Fibroblast of mammary gland (primary cell): ENCODE data around the gene PRDX1.

Experiments
- DNase-seq: peaks from one replicate; pipeline ENCODE4 v3.0.0-alpha.2; 2010; ENCODE audit warnings: low read depth
- H3K4me3 ChIP-seq: 2 replicates; pipeline ENCODE4 v1.5.1; 2011; ENCODE audit warnings: low read depth, mild to moderate bottlenecking, low read length, moderate library complexity; ENCODE audit not compliant: control insufficient read depth
- CTCF ChIP-seq: conservative IDR thresholded peaks from 2 replicates; pipeline ENCODE4 v1.5.1; 2011; ENCODE audit warnings: low read depth, low read length, inconsistent platforms; ENCODE audit not compliant: control insufficient read depth, insufficient read depth

The PRDX1 gene

DNA sequence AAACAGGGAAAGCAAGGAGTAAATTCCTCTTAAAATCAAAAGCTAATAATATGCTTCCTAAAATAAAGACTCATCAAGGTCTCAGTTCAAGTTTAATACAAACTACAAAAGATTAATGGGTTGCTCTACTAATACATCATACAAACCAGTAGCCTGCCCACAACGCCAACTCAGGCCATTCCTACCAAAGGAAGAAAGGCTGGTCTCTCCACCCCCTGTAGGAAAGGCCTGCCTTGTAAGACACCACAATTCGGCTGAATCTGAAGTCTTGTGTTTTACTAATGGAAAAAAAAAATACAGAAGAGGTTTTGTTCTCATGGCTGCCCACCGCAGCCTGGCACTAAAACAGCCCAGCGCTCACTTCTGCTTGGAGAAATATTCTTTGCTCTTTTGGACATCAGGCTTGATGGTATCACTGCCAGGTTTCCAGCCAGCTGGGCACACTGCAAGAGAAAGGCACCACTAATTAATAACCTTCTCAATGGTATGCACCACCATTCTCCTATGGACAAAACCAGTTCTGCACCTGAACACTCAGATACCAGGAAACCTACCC, 10.6 kb downstream of the PRDX1 start:
- no peak for TF ChIP-seq CTCF
- DNase-seq: no peak
- H3K4me3 ChIP-seq: no peak overlapping the region

- H3K4me3 ChIP-seq: no peak overlapping the region
- DNase-seq: no peak
- no peak for TF ChIP-seq CTCF
Observed at GRCh38 chr1:45510036-45510971, 11.4 kb downstream of the PRDX1 start.

DNA sequence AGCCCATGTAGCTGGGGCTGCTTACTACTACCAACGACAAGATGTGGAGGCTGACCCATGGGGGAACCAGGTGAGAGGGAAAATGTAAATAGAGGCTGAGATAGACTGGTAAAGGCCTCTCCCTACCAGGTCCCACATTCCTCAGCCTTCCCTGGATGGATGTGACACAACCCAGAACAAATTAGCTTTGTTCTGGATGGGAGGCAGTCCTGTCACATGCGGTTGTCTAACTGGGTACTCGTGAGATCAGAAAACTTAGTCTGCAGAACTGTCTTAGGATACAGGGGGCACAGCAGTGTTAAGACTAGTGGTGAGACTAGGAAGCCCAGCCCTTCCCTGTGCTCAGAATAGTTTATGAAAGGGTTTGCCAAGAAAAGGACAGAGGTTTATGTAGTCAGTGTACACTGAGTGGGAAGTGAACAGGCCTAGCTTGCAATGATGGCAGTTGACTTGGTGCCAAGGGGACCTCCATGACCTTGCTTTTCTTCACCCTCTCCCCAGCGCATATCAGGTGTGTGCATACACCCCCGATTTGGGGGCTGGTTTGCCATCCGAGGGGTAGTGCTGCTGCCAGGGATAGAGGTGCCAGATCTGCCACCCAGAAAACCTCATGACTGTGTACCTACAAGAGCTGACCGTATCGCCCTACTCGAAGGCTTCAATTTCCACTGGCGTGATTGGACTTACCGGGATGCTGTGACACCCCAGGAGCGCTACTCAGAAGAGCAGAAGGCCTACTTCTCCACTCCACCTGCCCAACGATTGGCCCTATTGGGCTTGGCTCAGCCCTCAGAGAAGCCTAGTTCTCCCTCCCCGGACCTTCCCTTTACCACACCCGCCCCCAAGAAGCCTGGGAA, 13.2 kb downstream of the PRDX1 start:
- DNase-seq: peak; percentile 30
- peak; percentile 19 for TF ChIP-seq CTCF
- H3K4me3 ChIP-seq: no peak overlapping the region

- H3K4me3 ChIP-seq: no peak overlapping the region
- DNase-seq: no peak
- no peak for TF ChIP-seq CTCF
Observed at GRCh38 chr1:45507893-45508292, 13.8 kb downstream of the PRDX1 start.

DNA sequence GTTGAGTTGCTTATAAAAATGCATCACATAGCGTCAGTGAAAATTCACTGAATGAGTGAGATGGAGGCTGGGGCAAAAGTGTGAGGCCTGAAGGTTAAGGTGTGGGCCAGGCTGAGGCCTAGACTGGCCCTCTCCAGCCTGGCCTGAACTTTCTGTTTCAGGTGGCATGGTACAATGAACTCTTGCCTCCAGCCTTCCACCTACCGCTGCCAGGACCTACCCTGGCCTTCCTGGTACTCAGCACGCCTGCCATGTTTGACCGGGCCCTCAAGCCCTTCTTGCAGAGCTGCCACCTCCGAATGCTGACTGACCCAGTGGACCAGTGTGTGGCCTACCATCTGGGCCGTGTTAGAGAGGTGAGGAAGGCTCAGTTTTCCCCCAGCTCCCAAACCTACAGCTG, 14.5 kb downstream of the PRDX1 start:
- DNase-seq: no peak
- no peak overlapping the region for H3K4me3 ChIP-seq
- TF ChIP-seq CTCF: no peak

DNA sequence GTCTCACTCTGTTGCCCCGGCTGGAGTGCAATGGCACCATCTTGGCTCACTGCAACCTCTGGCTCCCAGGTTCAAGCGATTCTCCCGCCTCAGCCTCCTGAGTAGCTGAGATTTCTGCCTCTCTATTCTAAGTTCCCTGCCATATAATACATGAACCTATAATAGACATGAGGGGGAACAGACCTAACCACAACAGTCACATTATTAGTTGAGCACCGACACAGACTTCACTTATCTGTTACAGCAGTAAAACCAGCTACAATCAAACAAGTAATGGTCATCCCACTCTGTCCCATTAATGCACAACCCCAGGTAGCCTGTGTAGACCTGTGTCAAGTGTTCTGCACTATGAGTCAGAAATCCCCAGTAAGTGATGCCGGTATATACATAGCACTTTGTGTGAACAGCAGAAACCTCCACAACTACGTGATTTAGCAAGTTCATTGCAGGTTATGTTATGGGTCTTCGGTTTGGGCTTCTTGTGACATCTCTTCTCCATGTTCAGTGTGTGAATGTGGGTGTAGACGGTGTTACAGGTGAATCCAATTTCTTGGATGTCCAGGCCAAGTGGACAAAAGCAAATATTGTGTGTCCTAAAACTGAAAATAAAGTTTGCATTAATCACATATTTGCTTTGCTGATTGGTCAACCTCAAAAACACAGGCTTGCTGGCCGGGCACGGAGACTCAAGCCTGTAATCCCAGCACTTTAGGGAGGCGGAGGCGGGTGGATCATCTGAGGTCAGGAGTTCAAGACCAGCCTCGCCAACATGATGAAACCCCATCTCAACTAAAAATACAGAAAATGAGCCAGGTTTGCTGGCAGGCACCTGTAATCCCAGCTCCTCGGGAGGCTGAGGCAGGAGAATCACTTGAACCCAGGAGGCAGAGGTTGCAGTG, 18.0 kb downstream of the PRDX1 start:
- H3K4me3 ChIP-seq: no peak overlapping the region
- TF ChIP-seq CTCF: no peak
- no peak for DNase-seq
